Stimulated activated CD8-positive, alpha-beta memory T cell treated with anti-CD3 and anti-CD28 coated beads, Interleukin-12 subunit alpha, Interleukin-12 subunit beta, amount 100 ng/mL, for 1 hour (primary cell): ENCODE data around the gene RAD51B.

Source experiments
- DNase-seq: peaks from one replicate; pipeline ENCODE4 v3.0.0-alpha.2; 2020; ENCODE audit warnings: low read depth

Gene RAD51B

DNA sequence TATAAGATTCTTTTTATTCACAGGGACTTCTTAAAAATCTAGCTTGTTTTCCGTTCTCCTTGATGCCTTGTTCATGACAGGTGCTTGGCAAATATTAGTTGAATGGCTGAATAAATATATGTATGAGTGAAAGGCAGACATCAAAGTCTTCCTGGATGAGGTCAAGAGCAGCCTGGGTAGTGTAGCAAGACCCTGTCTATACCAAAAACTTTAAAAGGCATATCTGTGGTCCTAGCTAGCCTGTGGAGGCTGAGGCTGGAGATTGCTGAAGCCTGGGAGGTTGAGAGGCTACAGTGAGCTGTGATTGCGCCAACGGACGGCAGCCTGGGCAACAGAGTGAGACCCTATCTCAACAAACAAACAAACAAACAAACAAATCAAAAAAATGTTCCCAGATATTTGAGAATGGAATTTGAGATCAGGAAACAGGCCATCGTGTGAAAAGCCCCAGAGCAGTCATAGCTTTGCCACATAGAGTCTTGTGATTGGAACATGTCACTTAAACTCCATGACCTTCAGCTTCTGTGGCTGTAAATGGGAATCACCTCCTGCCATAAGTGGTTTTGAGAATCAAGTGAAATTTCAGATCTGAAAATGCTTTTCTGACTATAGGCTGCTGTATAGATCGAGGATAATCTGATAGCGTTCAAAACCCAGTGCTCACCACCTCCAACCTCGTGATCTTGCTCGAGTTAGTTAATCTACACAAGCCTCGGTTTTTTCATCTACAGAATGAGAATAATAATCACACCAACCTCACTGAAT lies 908.9 kb downstream of the RAD51B start:
- DNase-seq, result no peak

DNA sequence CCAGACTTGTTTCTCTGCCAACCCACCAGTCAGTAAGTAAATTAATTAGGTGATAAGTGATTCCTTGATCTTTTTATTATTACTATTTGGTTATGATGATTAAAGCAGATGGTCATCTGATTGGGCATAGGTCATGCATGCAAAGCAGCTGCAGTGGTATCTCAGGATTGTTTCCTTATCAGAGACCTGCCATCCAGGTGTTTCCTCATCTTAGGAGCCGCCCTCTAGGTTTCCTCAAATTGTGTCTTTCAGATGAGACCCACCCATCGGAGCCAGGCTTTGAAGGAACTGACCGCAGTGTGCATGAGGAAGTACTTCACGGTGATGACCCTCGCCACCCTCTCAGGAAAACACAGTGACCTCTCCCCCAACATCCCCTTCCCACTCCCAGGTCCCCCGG lies 910.0 kb downstream of the RAD51B start:
- no peak for DNase-seq

- DNase-seq, result no peak
Measured at GRCh38 chr14:68730348-68730747, 910.8 kb downstream of the RAD51B start.

DNA sequence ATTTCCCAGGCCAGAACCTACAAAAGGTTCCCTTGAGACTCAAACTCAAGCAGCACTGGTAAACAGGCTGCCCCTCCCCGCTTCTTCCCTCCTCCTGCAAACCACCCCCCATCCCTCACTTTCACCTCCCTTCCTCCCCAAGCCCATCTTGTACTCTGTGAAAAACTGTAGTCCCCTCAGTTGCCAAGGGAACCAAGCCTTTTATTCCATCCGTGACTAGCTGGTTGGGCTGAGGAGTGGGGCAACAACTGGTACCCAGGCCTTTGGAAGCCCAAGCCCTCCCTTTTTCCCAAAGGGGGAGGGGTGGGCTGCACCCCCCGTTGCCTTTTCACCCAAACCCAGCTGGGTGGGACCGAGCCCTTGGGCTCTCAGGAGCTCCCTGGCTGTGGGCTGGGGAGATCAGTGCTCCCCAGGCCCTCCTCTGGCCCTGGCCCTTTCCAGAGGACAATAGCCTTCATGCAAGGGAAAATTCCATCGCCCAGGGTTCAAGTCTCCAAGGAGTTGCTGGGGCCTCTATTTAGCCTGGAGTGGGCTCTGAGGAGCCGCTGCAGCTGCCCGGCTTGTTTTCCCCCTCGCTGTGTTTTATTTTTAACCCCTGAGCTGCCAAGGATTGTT lies 911.3 kb downstream of the RAD51B start:
- no peak for DNase-seq

- DNase-seq, result no peak
Measured at GRCh38 chr14:68733086-68733914, 913.7 kb downstream of the RAD51B start.

DNA sequence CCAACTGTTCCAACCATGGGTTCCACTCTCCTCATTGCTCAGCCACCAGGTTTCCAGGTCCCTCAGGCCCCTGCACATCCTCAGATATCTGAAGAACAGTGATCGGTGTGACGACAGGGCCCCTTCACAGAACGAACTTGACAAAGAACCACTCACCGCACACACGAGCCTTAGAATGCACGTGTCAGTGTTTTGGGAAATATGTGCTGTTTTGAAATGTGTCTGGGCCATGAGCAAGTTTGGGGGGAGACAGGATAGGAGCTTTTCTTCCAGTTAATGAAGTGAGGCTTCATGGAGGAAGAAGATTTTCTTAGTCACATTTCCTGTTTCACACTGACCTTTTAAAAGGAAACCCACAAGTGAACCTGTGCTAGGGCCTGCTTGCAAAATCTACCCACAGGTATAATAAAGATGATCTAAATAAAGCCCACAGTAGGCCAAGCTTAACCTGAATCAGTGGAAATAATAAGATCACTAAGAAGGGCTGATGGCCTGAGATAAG lies 914.7 kb downstream of the RAD51B start:
- DNase-seq, result peak; percentile 22

DNA sequence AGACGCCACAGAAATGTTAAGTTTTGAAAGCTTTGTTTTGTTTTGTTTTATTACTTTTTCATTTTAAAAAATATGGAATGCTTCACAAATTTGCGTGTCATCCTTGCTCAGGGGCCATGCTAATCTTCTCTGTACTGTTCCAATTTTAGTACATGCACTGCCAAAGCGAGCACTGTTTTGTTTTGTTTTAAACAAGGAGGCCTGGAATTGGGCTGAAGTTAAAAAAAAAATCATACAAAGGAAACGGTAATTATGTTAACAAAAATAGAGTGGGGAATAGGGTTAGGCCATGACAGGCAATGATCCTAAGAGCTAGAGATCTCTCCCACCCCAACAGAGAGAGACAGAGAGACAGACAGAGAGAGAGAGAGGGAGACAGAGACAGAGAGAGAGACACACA lies 916.3 kb downstream of the RAD51B start:
- no peak for DNase-seq

GRCh38 chr14:68736471-68736871 lies 916.9 kb downstream of the RAD51B start:
- DNase-seq, result no peak

DNA sequence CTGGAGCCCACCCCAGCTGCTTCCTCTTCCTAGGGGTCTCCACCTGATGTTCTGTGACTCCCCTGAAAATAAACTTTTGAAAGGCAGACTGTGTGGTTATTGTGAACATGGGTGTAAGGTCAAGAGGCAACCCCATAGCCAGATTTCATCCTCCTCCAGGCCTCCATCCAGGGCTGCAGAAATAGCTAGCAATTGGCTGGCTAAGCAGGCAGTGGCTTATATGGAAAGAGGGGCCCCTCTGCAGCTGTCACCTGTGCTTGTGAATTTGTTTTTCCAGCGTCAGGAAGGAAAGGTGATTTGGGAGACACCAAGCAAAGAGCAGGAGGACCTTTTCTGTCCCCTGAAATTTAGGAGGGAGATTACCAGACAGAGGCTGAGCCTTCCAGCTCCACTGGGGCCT lies 917.5 kb downstream of the RAD51B start:
- DNase-seq, result no peak

DNA sequence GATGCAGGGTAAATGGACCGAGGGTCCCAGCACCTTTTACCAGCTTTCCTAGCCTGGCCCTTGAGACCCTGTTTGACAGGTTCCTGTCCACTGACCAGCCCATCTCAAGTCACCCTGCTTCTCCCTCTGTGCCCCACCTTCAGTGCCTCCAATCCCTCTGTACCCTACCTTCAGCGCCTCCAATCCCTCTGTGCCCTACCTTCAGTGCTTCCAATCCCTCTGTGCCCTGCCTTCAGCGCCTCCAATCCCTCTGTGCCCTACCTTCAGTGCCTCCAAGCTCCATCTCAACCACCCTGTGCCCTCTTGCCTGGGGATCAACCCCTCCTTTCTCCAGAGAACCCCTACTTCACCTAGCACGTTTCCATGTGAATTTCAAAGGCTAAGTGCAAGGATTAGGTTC lies 919.0 kb downstream of the RAD51B start:
- DNase-seq, result no peak

- DNase-seq, result no peak
Measured at GRCh38 chr14:68739701-68740100, 920.1 kb downstream of the RAD51B start.

DNA sequence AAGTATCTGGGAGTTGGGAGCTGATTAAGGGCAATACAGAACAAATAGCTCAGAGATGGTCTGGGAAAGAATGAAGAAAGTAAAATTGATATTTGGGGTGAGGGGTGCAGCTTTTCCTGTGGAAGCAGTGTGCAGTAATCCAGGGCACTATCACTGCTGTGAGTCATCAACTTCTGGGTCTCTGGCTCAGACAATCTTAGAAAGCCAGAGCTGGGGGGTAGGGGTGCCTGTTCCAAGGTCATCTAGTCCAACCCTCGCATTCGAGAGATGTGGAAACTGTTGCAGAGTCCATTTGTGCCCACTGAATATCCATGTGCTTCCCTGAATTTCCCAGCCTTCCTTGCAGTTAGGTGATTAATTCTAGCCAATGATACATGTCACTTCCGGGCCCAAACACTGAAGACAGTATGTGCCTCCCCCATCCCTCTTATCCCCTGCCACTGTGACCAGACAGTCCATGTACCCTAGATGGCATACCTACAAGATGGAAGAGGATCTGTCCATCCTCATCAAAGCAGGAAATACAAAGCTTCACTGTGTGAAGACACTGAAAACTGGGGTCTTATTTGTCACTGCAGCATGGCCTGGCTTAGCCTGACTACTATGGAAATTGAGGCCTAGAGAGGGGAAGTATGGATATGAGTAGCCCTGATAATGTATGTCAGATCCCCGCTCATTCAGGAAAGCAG lies 921.4 kb downstream of the RAD51B start:
- DNase-seq, result no peak

- no peak for DNase-seq
Measured at GRCh38 chr14:68741477-68741791, 921.9 kb downstream of the RAD51B start.

- DNase-seq, result no peak
Measured at GRCh38 chr14:68741839-68742470, 922.4 kb downstream of the RAD51B start.

GRCh38 chr14:68744613-68745012 lies 925.0 kb downstream of the RAD51B start:
- DNase-seq, result no peak

DNA sequence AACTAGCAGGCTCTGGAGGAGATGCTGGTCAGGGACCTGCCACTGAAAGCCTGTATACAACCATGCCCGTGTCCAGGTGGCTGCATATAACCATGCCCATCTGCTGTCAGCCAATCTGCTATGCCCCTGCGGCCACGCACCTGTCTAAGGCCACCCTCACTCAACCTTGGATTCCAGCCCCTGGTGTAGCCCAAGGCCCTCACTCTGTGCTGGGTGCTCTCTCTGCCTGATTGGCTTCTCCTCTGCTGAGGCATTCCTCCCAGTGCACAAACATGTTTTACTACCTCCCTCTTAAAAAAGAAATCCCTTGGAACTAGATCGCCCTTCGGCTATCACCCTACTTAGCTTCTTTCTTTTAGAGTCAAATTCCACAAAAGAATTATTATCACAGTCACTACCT lies 927.8 kb downstream of the RAD51B start:
- no peak for DNase-seq

- DNase-seq, result no peak
Measured at GRCh38 chr14:68748260-68748659, 928.7 kb downstream of the RAD51B start.

DNA sequence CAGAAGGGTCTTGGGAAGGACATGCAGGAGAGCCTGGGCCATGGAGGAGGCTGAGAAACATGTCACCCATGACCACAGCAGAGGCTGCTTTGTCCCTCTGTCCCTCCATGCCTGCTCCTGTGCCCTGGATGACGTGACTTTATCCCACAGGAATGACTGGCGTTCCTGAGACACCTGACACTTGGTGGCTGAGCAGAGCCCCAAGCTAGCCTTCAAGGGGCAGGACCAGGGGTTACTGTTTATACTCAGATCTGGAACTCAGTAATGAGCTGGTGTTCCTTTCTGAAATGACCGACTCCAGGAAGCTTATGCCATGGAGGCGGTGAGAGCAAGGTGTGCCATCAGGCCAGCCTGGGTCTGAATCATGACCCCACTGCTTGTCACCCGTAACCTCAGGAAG lies 929.1 kb downstream of the RAD51B start:
- DNase-seq, result no peak

GRCh38 chr14:68749487-68750475 lies 930.2 kb downstream of the RAD51B start:
- no peak for DNase-seq

- no peak for DNase-seq
Measured at GRCh38 chr14:68752271-68753006, 932.9 kb downstream of the RAD51B start.
